ENCODE data around the gene HES7. TPM values are rescaled to one million over a fixed set of nuclear protein-coding genes. Genes with fewer than 3 reads are reported as not detected.

HES7 gene
- total RNA-seq, 1 experiment from 2014 or later: 0.61 TPM

- Histone ChIP-seq H2AFZ (ENCODE audit: low read depth, low read length, poor library complexity, severe bottlenecking) (no peak overlapping the region), H3K9me2 (ENCODE audit: insufficient read depth) (no peaks in the 10 kb centered on the region), H3K4me3 (replicated peaks in 1 of 2; ENCODE audit: low read depth in 1 of 2, low read length in 2 of 2) (no peak overlapping the region), H3K27ac (ENCODE audit: low read depth, low read length) (peak overlapping the region; percentile 18; the same call in 1 of the 2 replicates), H3K9me3 (ENCODE audit: control insufficient read depth in 1 of 2, insufficient read depth in 1 of 2, low read depth in 1 of 2, low read length in 2 of 2) (no peaks in the 10 kb centered on the region), H3K4me2 (ENCODE audit: low read length) (no peak overlapping the region), H3K4me1 (ENCODE audit: control insufficient read depth in 1 of 2, insufficient read depth in 2 of 2, low read length in 2 of 2) (peaks cover 6 to 19% of the 10 kb centered on the region in 2 experiments), H4K20me1 (ENCODE audit: insufficient read depth) (no peaks in the 10 kb centered on the region), H3K79me2 (ENCODE audit: insufficient read depth, low read length) (peaks cover 26% of the 10 kb centered on the region), H3K9ac (ENCODE audit: low read length) (no peak overlapping the region), H3K36me3 (ENCODE audit: control insufficient read depth in 1 of 2, insufficient read depth in 2 of 2, low read length in 2 of 2) (peaks cover 46 to 65% of the 10 kb centered on the region in 2 experiments), H3K27me3 (ENCODE audit: insufficient read depth, low read length) (no peaks in the 10 kb centered on the region)
- no peak for ATAC-seq
- CTCF ChIA-PET: no interaction called here
- RAD21 ChIA-PET (ENCODE audit: low non-redundant PET in 1 of 2, low total read pairs in 2 of 2, uncharacterized antibody in 2 of 2, unreplicated experiment in 2 of 2): no interaction called here
- BruUV-seq (replicated peaks): no TSS peak
- TF ChIP-seq EZH2 (IDR thresholded peaks at IDR 0.05) (no peak), JUND (IDR thresholded peaks at IDR 0.05) (no peak), REST (IDR thresholded peaks at IDR 0.05; ENCODE audit: low read depth) (no peak), EGR1 (IDR thresholded peaks at IDR 0.05; ENCODE audit: low read depth) (no peak), RAD21 (IDR thresholded peaks at IDR 0.05; ENCODE audit: low read depth) (no peak), FOSL1 (IDR thresholded peaks at IDR 0.05; ENCODE audit: low read depth) (no peak), EZH2phosphoT487 (IDR thresholded peaks at IDR 0.05; ENCODE audit: borderline replicate concordance) (no peak), ZFX (IDR thresholded peaks at IDR 0.05) (no peak), YY1 (IDR thresholded peaks at IDR 0.05; ENCODE audit: extremely low read depth, insufficient replicate concordance, low read depth, low read length) (no peak)
- TF ChIP-seq, protein P1, sequence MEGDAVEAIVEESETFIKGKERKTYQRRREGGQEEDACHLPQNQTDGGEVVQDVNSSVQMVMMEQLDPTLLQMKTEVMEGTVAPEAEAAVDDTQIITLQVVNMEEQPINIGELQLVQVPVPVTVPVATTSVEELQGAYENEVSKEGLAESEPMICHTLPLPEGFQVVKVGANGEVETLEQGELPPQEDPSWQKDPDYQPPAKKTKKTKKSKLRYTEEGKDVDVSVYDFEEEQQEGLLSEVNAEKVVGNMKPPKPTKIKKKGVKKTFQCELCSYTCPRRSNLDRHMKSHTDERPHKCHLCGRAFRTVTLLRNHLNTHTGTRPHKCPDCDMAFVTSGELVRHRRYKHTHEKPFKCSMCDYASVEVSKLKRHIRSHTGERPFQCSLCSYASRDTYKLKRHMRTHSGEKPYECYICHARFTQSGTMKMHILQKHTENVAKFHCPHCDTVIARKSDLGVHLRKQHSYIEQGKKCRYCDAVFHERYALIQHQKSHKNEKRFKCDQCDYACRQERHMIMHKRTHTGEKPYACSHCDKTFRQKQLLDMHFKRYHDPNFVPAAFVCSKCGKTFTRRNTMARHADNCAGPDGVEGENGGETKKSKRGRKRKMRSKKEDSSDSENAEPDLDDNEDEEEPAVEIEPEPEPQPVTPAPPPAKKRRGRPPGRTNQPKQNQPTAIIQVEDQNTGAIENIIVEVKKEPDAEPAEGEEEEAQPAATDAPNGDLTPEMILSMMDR (IDR thresholded peaks at IDR 0.05 in 2 of 3, conservative IDR thresholded peaks at IDR 0.05 in 1 of 3; ENCODE audit: borderline replicate concordance in 1 of 3, insufficient read depth in 1 of 3, low read depth in 2 of 3, low read length in 2 of 3): no peak
- DNase-seq (ENCODE audit: low read depth, low spot score): no peak
- intact Hi-C loops (cut with micrococcal nuclease): no loop called here
- POLR2A ChIA-PET: interaction anchor here (1.0 kb wide), 1 partner anchor 8 kb away, joined by 3 read pairs; no protein-coding TSS in a partner anchor
Observed at GRCh38 chr17:8147141-8147804, 23.4 kb upstream of the HES7 start.
